Activated T-cell treated with anti-CD3 and anti-CD28 coated beads for 24 hours (primary cell): ENCODE measurements around the gene CGREF1.
"Not testable (repeated sequence)": the region's sequence is repeated elsewhere in the genome, so short reads cannot be mapped to it uniquely, and the experiment has no call there.

ENCODE experiments used
- DNase-seq: peaks from one replicate; pipeline ENCODE4 v3.0.0-alpha.2; 2020; ENCODE audit warnings: low read depth

Gene CGREF1

DNA sequence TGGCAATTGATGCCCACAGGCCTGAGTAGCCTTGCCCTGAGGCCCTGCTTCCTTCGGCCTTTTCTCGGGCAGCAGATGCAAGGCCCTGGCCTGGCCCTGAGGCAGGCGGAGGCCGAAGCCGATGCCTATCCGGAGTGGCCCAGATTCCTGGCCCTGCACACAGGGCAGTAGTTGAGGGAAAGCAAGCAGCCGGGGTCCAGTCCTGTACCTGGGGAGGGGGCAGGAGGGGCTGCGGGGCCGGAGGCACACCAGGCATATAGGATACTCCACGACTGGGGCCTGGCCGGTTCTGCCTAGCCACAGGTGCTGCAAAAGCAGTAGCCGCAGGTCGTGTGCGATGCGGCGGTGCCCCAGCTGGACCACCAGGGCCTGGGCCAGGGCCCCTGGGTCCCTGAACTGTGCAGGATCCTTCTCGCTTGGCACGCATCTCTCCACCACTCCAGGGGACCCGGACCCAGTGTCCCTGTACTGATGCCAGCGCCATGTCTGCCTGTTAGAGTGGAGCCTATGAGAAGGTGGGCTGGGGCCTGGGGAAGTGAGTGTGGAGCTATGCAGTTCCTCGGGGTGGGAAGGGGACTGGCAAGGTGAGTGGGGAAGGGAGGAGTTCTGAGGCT is 18.5 kb upstream of the CGREF1 start:
- no peak for DNase-seq

DNA sequence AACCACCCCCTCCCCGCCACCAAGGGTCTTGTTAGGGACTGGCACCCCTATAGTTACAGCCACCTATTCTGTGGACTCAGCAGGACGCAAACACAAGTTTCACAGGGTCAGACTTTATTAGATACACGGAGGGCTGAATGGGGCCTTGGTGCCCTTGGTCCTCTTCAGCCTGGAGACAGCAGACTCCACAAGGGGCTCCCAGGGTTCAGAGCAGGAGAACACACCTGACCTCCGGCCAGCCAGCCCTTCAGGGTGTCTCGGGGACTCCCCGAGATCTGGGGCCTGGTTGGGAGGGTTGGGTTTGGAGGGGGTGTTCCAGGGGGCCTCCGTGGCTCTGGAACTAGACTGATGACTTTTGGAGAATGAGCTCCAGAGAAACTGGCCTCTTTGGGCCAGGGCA is 17.8 kb upstream of the CGREF1 start:
- DNase-seq = no peak

DNA sequence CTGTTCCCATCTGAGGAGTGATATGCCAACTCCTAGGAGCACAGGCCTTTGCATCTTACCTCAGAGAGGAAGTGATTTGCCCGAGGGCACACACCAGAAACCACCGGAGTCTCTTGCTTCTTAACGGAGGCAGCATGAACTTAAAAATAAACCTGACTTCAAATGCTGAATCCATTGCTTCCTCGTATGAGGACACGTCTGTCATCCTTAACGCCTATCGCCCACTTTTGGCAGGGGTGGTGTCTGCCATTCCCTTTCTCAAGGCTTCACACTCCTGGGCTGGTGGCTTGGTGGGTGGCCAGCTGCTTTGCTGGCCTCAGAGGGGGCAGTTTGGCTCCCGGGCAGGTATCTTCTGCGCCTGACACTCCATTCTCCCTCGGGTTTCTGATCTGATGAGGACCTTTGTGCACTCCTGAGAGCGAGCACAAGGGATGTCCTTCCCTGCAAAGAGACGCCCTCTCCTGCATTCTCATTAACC is 16.6 kb upstream of the CGREF1 start:
- DNase-seq = no peak

DNA sequence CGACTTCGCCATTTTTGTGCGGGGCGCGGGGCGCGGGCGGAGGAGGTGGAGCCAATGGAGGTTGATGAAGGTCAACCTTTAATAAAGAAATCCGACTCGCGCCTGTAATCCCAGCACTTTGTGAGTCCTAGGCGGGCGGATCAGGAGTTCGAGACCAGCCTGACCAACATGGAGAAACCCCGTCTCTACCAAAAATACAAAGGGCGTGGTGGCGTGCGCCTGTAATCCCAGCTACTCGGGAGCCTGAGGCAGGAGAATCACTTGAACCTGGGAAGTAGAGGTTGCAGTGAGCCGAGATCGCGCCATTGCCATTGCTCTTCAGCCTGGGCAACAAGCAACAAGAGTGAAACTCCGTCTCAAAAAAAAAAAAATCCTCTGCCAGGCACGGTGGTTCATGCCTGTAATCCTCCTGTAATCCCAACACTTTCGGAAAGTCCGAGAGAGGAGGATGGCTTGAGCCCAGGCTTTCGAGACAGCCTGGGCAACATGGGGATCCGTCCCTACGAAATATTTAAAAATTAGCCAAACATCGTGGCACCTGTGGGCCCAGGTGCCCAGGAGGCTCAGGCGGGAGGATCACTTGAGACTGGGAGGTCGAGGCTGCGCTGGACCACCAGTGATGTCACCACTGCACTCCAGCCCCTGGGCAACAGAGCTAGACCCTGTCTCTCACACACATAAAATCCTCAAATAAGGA is 16.0 kb upstream of the CGREF1 start:
- DNase-seq = no peak

- DNase-seq = peak; percentile 98
Observed at GRCh38 chr2:27133905-27134780, 15.2 kb upstream of the CGREF1 start, which contains the start of gene PREB. PREB (minus strand) TSS chr2:27134636; CDS start chr2:27134421, 215 bp downstream.

DNA sequence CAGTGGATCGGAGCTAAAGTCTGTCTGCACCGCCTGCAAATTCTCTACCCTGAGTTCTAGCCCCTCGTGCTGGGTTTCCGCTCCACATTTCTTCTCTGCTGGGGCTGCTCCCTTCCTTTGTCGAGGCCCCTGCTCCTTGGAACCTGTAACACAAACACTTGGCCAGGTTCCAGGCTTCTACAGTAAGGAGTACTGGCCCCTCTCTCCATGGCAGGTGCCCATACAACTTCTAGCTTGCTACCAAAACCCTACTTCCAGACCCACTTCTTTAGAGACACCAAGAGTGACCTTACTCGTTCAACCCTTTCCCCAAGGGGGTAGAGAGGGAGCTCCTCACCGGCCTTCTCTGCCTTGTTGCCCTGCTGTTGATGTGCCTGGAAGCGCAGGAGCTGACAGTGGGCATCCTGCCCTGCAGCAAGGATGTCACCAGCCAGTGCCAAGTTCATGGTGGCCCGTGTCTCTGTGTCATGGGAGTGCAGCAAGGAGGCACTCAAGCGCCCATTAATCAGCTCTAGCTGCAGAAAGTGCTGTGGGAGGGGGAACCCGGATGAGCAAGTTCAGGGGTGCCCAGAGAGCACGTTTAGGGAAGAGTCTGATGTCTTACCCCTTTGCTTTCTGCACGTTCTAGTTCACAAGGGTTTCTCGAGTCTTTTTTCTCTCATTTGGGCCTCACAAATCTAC is 14.4 kb upstream of the CGREF1 start:
- no peak for DNase-seq

- DNase-seq = no peak
Observed at GRCh38 chr2:27131429-27131828, 12.5 kb upstream of the CGREF1 start.

GRCh38 chr2:27130396-27130795 is 11.5 kb upstream of the CGREF1 start:
- DNase-seq = no peak

GRCh38 chr2:27128668-27129571 is 10.0 kb upstream of the CGREF1 start:
- no peak for DNase-seq

GRCh38 chr2:27127883-27128667 is 9.1 kb upstream of the CGREF1 start:
- DNase-seq = no peak

- DNase-seq = no peak
Observed at GRCh38 chr2:27126252-27126710, 7.4 kb upstream of the CGREF1 start.

GRCh38 chr2:27125104-27125503 is 6.2 kb upstream of the CGREF1 start:
- DNase-seq = no peak

- peak; percentile 43 for DNase-seq
Observed at GRCh38 chr2:27123302-27124150, 4.6 kb upstream of the CGREF1 start, which contains the start of gene ABHD1. ABHD1 (plus strand) TSS chr2:27123815; CDS start chr2:27123949, 134 bp downstream.

DNA sequence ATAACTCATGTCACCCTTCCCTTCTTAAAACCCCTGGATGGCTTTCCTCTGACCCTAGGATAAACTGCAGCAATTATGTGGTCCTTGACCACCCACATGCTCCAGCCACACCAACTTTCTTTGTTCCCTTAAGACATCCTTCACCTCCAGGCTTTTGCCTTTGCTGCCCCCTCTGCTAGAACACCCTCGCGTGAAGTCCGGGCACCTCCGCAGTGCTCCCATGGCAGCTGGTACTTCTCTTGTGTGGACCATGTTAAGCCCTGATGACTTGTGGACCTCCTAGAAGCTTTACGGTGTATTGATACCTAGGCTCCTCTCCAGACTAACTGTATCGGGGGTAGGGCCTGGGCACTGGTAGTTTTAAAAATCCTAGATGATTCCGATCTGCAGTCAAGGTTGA is 3.9 kb upstream of the CGREF1 start:
- no peak for DNase-seq

- DNase-seq = no peak
Observed at GRCh38 chr2:27121906-27122305, 3.0 kb upstream of the CGREF1 start.

DNA sequence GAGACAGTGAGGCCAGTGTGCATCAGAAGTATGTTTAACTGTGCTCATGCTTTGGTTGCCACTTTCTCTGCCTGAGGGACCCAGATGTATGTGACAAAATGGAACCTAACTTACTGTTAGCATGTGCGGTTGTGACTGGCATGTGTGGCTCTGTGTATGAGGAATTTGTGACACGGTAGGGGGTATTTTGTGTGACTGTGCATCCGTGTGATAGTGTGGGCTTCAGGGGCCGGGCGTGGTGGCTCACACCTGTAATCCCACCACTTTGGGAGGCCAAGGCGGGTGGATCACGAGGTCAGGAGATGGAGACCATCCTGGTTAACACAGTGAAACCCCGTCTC is 372 bp upstream of the CGREF1 start:
- not testable (repeated sequence) for DNase-seq

DNA sequence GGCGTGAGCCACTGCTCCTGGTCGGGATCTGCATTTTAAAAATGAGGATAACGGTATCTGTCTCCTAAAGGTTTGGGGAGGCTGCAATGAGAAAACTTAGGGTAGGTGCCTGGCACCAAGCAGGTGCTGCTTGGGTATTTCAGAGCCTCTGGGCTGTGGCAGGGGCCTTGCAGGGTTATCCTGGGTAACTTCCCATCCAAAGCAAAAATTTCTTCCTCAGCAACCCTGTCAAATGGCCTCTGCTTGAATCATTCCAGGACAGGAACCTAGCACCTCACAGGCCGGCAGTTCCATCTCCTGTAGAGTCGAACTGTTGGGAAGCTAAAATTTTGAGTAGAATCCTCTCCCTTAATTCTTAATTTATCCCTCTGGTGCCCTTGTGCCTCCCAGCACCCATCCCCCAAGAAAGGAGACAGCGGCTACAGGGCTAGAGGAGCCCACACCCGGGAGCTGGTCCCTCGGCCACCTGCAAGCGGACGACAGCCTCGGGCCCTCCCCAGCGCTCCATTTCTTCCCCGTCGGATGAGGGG is 868 bp downstream of the CGREF1 start:
- DNase-seq = no peak

- DNase-seq = no peak
Observed at GRCh38 chr2:27115519-27115918, 3.4 kb downstream of the CGREF1 start.
